ENCODE data around the gene CCDC185.

DNA sequence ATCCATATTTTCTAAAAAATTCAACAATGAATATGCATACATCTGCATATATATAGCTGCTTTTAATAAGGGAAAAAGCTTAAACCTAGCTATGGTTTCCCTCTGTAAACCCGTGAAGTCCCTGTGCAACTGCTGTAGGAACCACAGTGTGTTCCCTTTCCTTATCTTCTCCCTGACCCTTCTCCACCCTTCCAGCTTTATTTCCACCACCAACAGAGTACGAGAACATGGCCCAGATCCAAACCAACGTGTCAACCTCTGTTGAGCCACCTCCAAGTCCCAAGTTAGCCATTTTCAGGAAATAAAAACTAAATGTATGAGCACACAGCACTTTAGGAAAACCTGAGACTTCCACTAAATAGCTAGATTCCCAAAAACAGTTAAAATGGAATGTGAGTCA, 49.5 kb upstream of the CCDC185 start:
- TF ChIP-seq, protein P1, sequence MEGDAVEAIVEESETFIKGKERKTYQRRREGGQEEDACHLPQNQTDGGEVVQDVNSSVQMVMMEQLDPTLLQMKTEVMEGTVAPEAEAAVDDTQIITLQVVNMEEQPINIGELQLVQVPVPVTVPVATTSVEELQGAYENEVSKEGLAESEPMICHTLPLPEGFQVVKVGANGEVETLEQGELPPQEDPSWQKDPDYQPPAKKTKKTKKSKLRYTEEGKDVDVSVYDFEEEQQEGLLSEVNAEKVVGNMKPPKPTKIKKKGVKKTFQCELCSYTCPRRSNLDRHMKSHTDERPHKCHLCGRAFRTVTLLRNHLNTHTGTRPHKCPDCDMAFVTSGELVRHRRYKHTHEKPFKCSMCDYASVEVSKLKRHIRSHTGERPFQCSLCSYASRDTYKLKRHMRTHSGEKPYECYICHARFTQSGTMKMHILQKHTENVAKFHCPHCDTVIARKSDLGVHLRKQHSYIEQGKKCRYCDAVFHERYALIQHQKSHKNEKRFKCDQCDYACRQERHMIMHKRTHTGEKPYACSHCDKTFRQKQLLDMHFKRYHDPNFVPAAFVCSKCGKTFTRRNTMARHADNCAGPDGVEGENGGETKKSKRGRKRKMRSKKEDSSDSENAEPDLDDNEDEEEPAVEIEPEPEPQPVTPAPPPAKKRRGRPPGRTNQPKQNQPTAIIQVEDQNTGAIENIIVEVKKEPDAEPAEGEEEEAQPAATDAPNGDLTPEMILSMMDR (IDR thresholded peaks at IDR 0.05), result no peak
- TF ChIP-seq POLR2A (IDR thresholded peaks at IDR 0.05), result no peak
